ENCODE results near the gene GGA1. TPM values are rescaled to one million over a fixed set of nuclear protein-coding genes. Genes with fewer than 3 reads are reported as not detected.

GGA1 gene
- polyA plus RNA-seq, 1 of the 3 experiments (the other 2 are of a cell fraction): 81.1 TPM

DNA sequence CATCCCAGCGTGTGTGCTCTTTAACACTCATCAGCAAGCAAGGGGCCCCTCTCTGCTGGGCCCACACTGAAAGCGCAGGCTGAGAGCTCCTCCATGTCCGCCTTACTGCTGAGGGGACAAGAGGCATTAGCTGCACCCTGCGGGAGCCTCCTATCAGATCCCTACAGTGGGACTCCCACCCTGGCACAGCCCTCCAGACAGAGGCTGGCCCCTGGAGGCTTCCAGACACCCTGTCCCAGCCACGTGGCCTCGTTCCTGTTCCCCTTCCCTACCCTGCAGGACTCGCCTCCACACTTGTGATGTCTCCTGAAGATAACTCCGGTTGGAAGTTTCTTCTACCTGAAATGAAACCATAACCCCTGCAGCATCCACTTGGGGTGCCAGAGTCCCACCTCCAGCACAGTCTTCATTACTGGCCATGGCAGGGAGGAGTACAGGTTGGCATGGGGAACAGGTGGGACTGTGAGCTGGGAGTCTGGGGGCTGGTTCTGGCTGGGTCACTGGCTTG is 25.8 kb downstream of the GGA1 start:
- TF ChIP-seq EP300 (IDR thresholded peaks at IDR 0.05; ENCODE audit: borderline replicate concordance in 1 of 2, low read depth in 1 of 2, low read length in 1 of 2) (peak in 1 of 2 experiments; percentile 26; a peak in 1 of 4 replicates), ELF1 (IDR thresholded peaks at IDR 0.05) (no peak), PBX3 (IDR thresholded peaks at IDR 0.05) (no peak), CHD2 (IDR thresholded peaks at IDR 0.05; ENCODE audit: low read length, partially characterized antibody) (no peak), MXI1 (IDR thresholded peaks at IDR 0.05; ENCODE audit: low read depth, low read length) (peak; percentile 72), RXRA (IDR thresholded peaks at IDR 0.05; ENCODE audit: borderline replicate concordance, low read depth) (no peak), YY1 (IDR thresholded peaks at IDR 0.05; ENCODE audit: low read depth) (no peak), FOXM1 (IDR thresholded peaks at IDR 0.05; ENCODE audit: low read depth) (no peak), GATA2 (CRISPR knock-in tag; IDR thresholded peaks at IDR 0.05) (peak; percentile 58; the same call in 1 of the 2 replicates), TAF1 (IDR thresholded peaks at IDR 0.05; ENCODE audit: borderline replicate concordance, low read depth, low read length) (no peak), RAD21 (IDR thresholded peaks at IDR 0.05; ENCODE audit: low read length) (no peak), SIN3A (IDR thresholded peaks at IDR 0.05; ENCODE audit: borderline replicate concordance, low read depth, low read length) (no peak), USF1 (IDR thresholded peaks at IDR 0.05; ENCODE audit: borderline replicate concordance, low read depth) (no peak), TEAD4 (IDR thresholded peaks at IDR 0.05; ENCODE audit: borderline replicate concordance, insufficient read depth) (no peak), FOSL2 (IDR thresholded peaks at IDR 0.05; ENCODE audit: borderline replicate concordance, low read depth) (no peak), GABPA (IDR thresholded peaks at IDR 0.05; ENCODE audit: low read depth) (no peak), NFIC (IDR thresholded peaks at IDR 0.05; ENCODE audit: borderline replicate concordance) (no peak), FOXJ3 (CRISPR knock-in tag; IDR thresholded peaks at IDR 0.05) (no peak), TCF12 (IDR thresholded peaks at IDR 0.05) (no peak), RCOR1 (IDR thresholded peaks at IDR 0.05; ENCODE audit: low read length) (no peak), SMC3 (IDR thresholded peaks at IDR 0.05; ENCODE audit: low read depth, low read length) (no peak)
- TF ChIP-seq, protein P1, sequence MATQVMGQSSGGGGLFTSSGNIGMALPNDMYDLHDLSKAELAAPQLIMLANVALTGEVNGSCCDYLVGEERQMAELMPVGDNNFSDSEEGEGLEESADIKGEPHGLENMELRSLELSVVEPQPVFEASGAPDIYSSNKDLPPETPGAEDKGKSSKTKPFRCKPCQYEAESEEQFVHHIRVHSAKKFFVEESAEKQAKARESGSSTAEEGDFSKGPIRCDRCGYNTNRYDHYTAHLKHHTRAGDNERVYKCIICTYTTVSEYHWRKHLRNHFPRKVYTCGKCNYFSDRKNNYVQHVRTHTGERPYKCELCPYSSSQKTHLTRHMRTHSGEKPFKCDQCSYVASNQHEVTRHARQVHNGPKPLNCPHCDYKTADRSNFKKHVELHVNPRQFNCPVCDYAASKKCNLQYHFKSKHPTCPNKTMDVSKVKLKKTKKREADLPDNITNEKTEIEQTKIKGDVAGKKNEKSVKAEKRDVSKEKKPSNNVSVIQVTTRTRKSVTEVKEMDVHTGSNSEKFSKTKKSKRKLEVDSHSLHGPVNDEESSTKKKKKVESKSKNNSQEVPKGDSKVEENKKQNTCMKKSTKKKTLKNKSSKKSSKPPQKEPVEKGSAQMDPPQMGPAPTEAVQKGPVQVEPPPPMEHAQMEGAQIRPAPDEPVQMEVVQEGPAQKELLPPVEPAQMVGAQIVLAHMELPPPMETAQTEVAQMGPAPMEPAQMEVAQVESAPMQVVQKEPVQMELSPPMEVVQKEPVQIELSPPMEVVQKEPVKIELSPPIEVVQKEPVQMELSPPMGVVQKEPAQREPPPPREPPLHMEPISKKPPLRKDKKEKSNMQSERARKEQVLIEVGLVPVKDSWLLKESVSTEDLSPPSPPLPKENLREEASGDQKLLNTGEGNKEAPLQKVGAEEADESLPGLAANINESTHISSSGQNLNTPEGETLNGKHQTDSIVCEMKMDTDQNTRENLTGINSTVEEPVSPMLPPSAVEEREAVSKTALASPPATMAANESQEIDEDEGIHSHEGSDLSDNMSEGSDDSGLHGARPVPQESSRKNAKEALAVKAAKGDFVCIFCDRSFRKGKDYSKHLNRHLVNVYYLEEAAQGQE (IDR thresholded peaks at IDR 0.05; ENCODE audit: low read depth, low read length): no peak
- TF ChIP-seq, protein P2, sequence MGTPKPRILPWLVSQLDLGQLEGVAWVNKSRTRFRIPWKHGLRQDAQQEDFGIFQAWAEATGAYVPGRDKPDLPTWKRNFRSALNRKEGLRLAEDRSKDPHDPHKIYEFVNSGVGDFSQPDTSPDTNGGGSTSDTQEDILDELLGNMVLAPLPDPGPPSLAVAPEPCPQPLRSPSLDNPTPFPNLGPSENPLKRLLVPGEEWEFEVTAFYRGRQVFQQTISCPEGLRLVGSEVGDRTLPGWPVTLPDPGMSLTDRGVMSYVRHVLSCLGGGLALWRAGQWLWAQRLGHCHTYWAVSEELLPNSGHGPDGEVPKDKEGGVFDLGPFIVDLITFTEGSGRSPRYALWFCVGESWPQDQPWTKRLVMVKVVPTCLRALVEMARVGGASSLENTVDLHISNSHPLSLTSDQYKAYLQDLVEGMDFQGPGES (IDR thresholded peaks at IDR 0.05; ENCODE audit: low read depth, low read length): no peak
- TF ChIP-seq, protein P3, sequence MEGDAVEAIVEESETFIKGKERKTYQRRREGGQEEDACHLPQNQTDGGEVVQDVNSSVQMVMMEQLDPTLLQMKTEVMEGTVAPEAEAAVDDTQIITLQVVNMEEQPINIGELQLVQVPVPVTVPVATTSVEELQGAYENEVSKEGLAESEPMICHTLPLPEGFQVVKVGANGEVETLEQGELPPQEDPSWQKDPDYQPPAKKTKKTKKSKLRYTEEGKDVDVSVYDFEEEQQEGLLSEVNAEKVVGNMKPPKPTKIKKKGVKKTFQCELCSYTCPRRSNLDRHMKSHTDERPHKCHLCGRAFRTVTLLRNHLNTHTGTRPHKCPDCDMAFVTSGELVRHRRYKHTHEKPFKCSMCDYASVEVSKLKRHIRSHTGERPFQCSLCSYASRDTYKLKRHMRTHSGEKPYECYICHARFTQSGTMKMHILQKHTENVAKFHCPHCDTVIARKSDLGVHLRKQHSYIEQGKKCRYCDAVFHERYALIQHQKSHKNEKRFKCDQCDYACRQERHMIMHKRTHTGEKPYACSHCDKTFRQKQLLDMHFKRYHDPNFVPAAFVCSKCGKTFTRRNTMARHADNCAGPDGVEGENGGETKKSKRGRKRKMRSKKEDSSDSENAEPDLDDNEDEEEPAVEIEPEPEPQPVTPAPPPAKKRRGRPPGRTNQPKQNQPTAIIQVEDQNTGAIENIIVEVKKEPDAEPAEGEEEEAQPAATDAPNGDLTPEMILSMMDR (IDR thresholded peaks at IDR 0.05): peak; percentile 35
- Histone ChIP-seq H3K4me3 (ENCODE audit: low read depth in 2 of 2, low read length in 1 of 2) (peak overlapping the region in 1 of 2 experiments; percentile 7; a peak in 1 of 4 replicates), H3K27ac (ENCODE audit: low read depth in 2 of 2, low read length in 1 of 2) (peak overlapping the region; percentile 69 to 98), H3K36me3 (replicated peaks in 1 of 2; ENCODE audit: control insufficient read depth in 1 of 2, insufficient read depth in 2 of 2, low read length in 1 of 2) (peaks cover 0 to 13% of the 10 kb centered on the region in 2 experiments), H3K9me2 (no peaks in the 10 kb centered on the region), H2AFZ (ENCODE audit: low read depth) (peak overlapping the region; percentile 27), H3K4me2 (peak overlapping the region; percentile 71), H3K9ac (peak overlapping the region; percentile 44; the same call in 1 of the 2 replicates), H3F3A (replicated peaks; ENCODE audit: insufficient read depth) (peaks cover 14% of the 10 kb centered on the region), H3K27me3 (ENCODE audit: insufficient read depth) (no peaks in the 10 kb centered on the region), H3K79me2 (ENCODE audit: insufficient read depth) (no peaks in the 10 kb centered on the region), H3K4me1 (ENCODE audit: control insufficient read depth in 1 of 2, insufficient read depth in 2 of 2, low read depth in 1 of 2, low read length in 1 of 2) (peaks cover 23 to 54% of the 10 kb centered on the region in 2 experiments), H4K20me1 (ENCODE audit: insufficient read depth) (no peaks in the 10 kb centered on the region), H3K9me3 (no peaks in the 10 kb centered on the region)
- peak; percentile 68 for DNase-seq
- POLR2A ChIA-PET: interaction anchor here (0.6 to 2.8 kb wide), 9 partner anchors 9 to 47 kb away, joined by 3 to 16 read pairs (median 6); partner anchors contain the start of genes GGA1 and PDXP
- CTCF ChIA-PET: interaction anchor here (0.8 to 34.3 kb wide), 18 partner anchors 9 to 374 kb away, joined by 3 to 898 read pairs (median 4); partner anchors contain the start of genes LGALS1, NOL12, PDXP and TRIOBP
- WGBS (ENCODE audit: low lambda C conversion rate): 54% methylated on average over 7 of the region's 8 CpGs
